ENCODE data around the gene TAS2R9.

- no peak for TF ChIP-seq CTCF (IDR thresholded peaks at IDR 0.05; ENCODE audit: low read depth, low read length, poor library complexity, severe bottlenecking)
- TF ChIP-seq EZH2phosphoT487 (IDR thresholded peaks at IDR 0.05; ENCODE audit: borderline replicate concordance, low read length) = no peak
These were observed 50.3 kb downstream of the TAS2R9 start for GRCh38 chr12:10759657-10760056.

Data from DOHH2 (cell line).